ENCODE measurements around the gene PHF23. TPM values are rescaled to one million over a fixed set of nuclear protein-coding genes. Genes with fewer than 3 reads are reported as not detected.
A peak's percentile ranks its signal among the peaks of the same experiment; 100 is the strongest.

Gene PHF23
- total RNA-seq, 1 experiment from 2014 or later, result 32.7 TPM

DNA sequence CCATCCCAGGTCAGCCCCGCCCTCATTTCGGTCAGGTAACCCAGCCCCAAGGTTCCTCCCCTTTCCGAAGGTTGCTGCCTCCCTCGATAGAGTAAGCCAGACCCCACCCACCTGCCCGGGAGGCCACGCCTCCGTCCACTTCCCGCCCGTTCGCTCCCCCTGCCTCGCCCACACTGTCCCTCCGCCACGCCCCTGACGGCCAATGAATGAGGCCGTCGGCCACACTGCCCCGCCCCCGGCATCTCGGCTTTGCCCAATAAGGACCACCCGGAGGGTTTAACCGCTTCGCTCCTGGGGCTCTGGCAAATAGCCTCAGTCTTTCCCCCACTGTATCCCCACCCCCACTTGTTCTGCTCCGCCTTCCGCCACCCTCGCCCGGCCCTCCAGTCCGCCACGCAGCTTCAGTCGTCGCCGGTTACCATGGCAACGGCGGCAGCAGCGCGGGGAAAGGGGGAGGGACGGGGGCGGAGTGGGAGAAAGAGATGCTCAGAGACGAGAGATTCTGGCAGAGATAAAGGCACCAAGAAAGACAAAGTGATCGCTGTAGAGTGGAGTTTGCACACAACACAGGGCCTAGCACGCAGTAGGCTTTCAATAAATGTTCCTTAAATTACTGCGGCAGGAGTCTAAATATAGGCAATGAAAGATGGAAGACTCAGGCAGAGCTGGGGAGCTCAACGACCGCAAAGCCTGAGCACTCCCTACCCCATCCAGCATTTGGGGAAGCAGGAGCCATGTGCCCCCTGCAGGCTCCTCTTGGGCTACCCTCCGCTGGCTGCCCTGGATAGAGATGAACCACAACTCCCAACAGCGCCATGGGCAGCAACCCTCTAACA lies 24.7 kb downstream of the PHF23 start:
- Histone ChIP-seq H3K4me3 (ENCODE audit: low read length) (peak overlapping the region; percentile 63), H3K9ac (ENCODE audit: low read length) (0 out of 2 replicates have a peak overlapping the region, but pooled peaks have one; percentile 3), H2AFZ (ENCODE audit: low read length) (peak overlapping the region; percentile 58), H3K36me3 (ENCODE audit: low read depth, low read length) (no peaks in the 10 kb centered on the region), H4K20me1 (ENCODE audit: low read length) (no peaks in the 10 kb centered on the region), H3K79me2 (ENCODE audit: low read length) (peaks cover 29% of the 10 kb centered on the region), H3K4me2 (ENCODE audit: low read length) (peak overlapping the region; percentile 82), H3K27me3 (ENCODE audit: low read length) (no peaks in the 10 kb centered on the region), H3K9me3 (ENCODE audit: low read length) (no peaks in the 10 kb centered on the region), H3K27ac (ENCODE audit: low read length) (no peak overlapping the region), H3K4me1 (ENCODE audit: insufficient read depth, low read length) (peaks cover 23% of the 10 kb centered on the region), H3F3A (ENCODE audit: low read length, unreplicated experiment) (no peaks in the 10 kb centered on the region), H3K9me2 (replicated peaks; ENCODE audit: low read length) (no peaks in the 10 kb centered on the region)
- ChIA-PET CTCF (interaction anchor here (0.6 kb wide), 3 partner anchors 35 to 168 kb away, joined by 3 read pairs; no protein-coding TSS in a partner anchor), POLR2A (ENCODE audit: unreplicated experiment) (no interaction called here)
- BruUV-seq (replicated peaks), result no TSS peak
- intact Hi-C loops (cut with micrococcal nuclease), result no loop called here
- TF ChIP-seq, protein P1, sequence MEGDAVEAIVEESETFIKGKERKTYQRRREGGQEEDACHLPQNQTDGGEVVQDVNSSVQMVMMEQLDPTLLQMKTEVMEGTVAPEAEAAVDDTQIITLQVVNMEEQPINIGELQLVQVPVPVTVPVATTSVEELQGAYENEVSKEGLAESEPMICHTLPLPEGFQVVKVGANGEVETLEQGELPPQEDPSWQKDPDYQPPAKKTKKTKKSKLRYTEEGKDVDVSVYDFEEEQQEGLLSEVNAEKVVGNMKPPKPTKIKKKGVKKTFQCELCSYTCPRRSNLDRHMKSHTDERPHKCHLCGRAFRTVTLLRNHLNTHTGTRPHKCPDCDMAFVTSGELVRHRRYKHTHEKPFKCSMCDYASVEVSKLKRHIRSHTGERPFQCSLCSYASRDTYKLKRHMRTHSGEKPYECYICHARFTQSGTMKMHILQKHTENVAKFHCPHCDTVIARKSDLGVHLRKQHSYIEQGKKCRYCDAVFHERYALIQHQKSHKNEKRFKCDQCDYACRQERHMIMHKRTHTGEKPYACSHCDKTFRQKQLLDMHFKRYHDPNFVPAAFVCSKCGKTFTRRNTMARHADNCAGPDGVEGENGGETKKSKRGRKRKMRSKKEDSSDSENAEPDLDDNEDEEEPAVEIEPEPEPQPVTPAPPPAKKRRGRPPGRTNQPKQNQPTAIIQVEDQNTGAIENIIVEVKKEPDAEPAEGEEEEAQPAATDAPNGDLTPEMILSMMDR (conservative IDR thresholded peaks at IDR 0.05; ENCODE audit: low read depth, low read length), result peak; percentile 51
- TF ChIP-seq EZH2phosphoT487 (IDR thresholded peaks at IDR 0.05; ENCODE audit: borderline replicate concordance, low read length), result no peak
- peak; percentile 96 for DNase-seq
- ATAC-seq, result peak; percentile 80

DNA sequence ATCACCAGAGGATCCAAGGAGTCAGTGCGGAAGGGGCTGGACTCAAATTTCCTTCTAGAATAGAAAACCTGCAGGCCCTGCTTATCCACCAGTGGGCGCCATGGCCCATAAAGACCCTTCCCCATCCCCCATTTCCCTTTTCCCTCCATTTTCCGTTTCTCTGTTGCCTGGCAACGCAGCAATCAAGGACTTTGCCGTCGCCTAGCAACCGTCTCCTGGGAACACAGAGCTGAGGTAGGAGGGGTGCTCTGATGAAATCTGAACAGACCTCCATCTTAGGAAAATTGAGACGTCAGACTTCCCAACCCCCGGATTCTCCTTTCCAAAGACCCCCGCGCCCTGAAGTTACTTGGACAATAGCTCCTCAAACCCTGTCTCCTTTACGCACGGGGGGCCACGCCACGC lies 25.4 kb downstream of the PHF23 start:
- intact Hi-C loops (cut with micrococcal nuclease), result no loop called here
- Histone ChIP-seq H3K4me3 (ENCODE audit: low read length) (no peak overlapping the region; the same call in 1 of the 2 replicates), H3K27me3 (ENCODE audit: low read length) (no peaks in the 10 kb centered on the region), H3K9me3 (ENCODE audit: low read length) (no peaks in the 10 kb centered on the region), H3K9ac (ENCODE audit: low read length) (no peak overlapping the region), H4K20me1 (ENCODE audit: low read length) (no peaks in the 10 kb centered on the region), H2AFZ (ENCODE audit: low read length) (no peak overlapping the region), H3K4me1 (ENCODE audit: insufficient read depth, low read length) (peaks cover 17% of the 10 kb centered on the region), H3F3A (ENCODE audit: low read length, unreplicated experiment) (no peaks in the 10 kb centered on the region), H3K9me2 (replicated peaks; ENCODE audit: low read length) (no peaks in the 10 kb centered on the region), H3K36me3 (ENCODE audit: low read depth, low read length) (no peaks in the 10 kb centered on the region), H3K27ac (ENCODE audit: low read length) (no peak overlapping the region), H3K4me2 (ENCODE audit: low read length) (peak overlapping the region; percentile 82; the same call in 1 of the 2 replicates), H3K79me2 (ENCODE audit: low read length) (peaks cover 29% of the 10 kb centered on the region)
- ChIA-PET CTCF (interaction anchor here (0.6 kb wide), 1 partner anchor 66 kb away, joined by 3 read pairs; no protein-coding TSS in a partner anchor), POLR2A (ENCODE audit: unreplicated experiment) (no interaction called here)
- ATAC-seq (no peak), DNase-seq (peak; percentile 49)
- no TSS peak for BruUV-seq (replicated peaks)
- TF ChIP-seq EZH2phosphoT487 (IDR thresholded peaks at IDR 0.05; ENCODE audit: borderline replicate concordance, low read length), result no peak
- TF ChIP-seq, protein P1 (conservative IDR thresholded peaks at IDR 0.05; ENCODE audit: low read depth, low read length), result peak; percentile 60
- TF ChIP-seq EZH2 (IDR thresholded peaks at IDR 0.05; ENCODE audit: low read length, unreplicated experiment), result no peak
